ENCODE results near the gene OR2J1. TPM values are rescaled to one million over a fixed set of nuclear protein-coding genes. Genes with fewer than 3 reads are reported as not detected.

Gene OR2J1
- total RNA-seq = not detected

GRCh38 chr6:29099190-29099589 is at the start of gene OR2J1:
TSS of gene OR2J1 (plus strand) at chr6:29099490. CDS start at chr6:29100943, 1,453 bp downstream.

GRCh38 chr6:29087213-29087612 is 12.1 kb upstream of the OR2J1 start, which contains the start of gene OR2B3:
TSS of gene OR2B3 (minus strand) at chr6:29087313. CDS start at chr6:29087248, 65 bp downstream.

GRCh38 chr6:29107758-29108157 is 8.5 kb downstream of the OR2J1 start, which contains the start of gene OR2J3:
TSS of gene OR2J3 (plus strand) at chr6:29108058. CDS start at chr6:29111891, 3,833 bp downstream.

Other genes with a start within 250 kb of the OR2J1 start
- gene TRIM27, start 175.5 kb upstream of the OR2J1 start, total RNA-seq = 66.6 TPM
- gene ZNF311, start 94.2 kb upstream of the OR2J1 start, total RNA-seq = 2.6 TPM
- gene OR2W1, start 54.3 kb upstream of the OR2J1 start, total RNA-seq = not detected
- gene OR2B3, start 12.2 kb upstream of the OR2J1 start, total RNA-seq = not detected
- gene OR2J3, start 8.6 kb downstream of the OR2J1 start, total RNA-seq = not detected
- 0.12 TPM for gene OR2J2, start 71.4 kb downstream of the OR2J1 start, total RNA-seq
- not detected for gene OR14J1, start 202.2 kb downstream of the OR2J1 start, total RNA-seq